Activated naive CD8-positive, alpha-beta T cell treated with anti-CD3 and anti-CD28 coated beads, Interleukin-2, amount 50 U/mL, for 16 hours (primary cell): Measurements from ENCODE around the gene CREG2.
"Not testable (repeated sequence)": the region's sequence is repeated elsewhere in the genome, so short reads cannot be mapped to it uniquely, and the experiment has no call there.

Experiments
- DNase-seq: peaks from one replicate; pipeline ENCODE4 v3.0.0-alpha.2; 2020; ENCODE audit warnings: low read depth, low spot score

Gene CREG2

GRCh38 chr2:101374821-101375561 is 12.3 kb downstream of the CREG2 start:
- no peak for DNase-seq

- no peak for DNase-seq
These were observed 14.5 kb downstream of the CREG2 start for GRCh38 chr2:101372792-101373191.

GRCh38 chr2:101371636-101372035 is 15.7 kb downstream of the CREG2 start:
- DNase-seq, result no peak

GRCh38 chr2:101369100-101369499 is 18.2 kb downstream of the CREG2 start:
- DNase-seq, result no peak

- DNase-seq, result no peak
These were observed 18.9 kb downstream of the CREG2 start for GRCh38 chr2:101368376-101368775.

GRCh38 chr2:101367508-101367907 is 19.8 kb downstream of the CREG2 start:
- no peak for DNase-seq

- DNase-seq, result no peak
These were observed 22.4 kb downstream of the CREG2 start for GRCh38 chr2:101364878-101365277.

- no peak for DNase-seq
These were observed 24.5 kb downstream of the CREG2 start for GRCh38 chr2:101362777-101363176.

GRCh38 chr2:101362316-101362715 is 25.0 kb downstream of the CREG2 start:
- no peak for DNase-seq

GRCh38 chr2:101361522-101361921 is 25.8 kb downstream of the CREG2 start:
- no peak for DNase-seq

- no peak for DNase-seq
These were observed 26.2 kb downstream of the CREG2 start for GRCh38 chr2:101361121-101361520.

GRCh38 chr2:101360232-101360631 is 27.1 kb downstream of the CREG2 start:
- no peak for DNase-seq

- no peak for DNase-seq
These were observed 27.8 kb downstream of the CREG2 start for GRCh38 chr2:101359410-101359954.

- DNase-seq, result no peak
These were observed 29.9 kb downstream of the CREG2 start for GRCh38 chr2:101357376-101357775.

- DNase-seq, result no peak
These were observed 30.8 kb downstream of the CREG2 start for GRCh38 chr2:101356521-101356920.

- no peak for DNase-seq
These were observed 31.2 kb downstream of the CREG2 start for GRCh38 chr2:101356055-101356454.

- DNase-seq, result no peak
These were observed 31.8 kb downstream of the CREG2 start for GRCh38 chr2:101355401-101356054.

GRCh38 chr2:101354420-101355311 is 32.6 kb downstream of the CREG2 start:
- no peak for DNase-seq

GRCh38 chr2:101352631-101353030 is 34.7 kb downstream of the CREG2 start:
- not testable (repeated sequence) for DNase-seq

GRCh38 chr2:101351207-101351606 is 36.1 kb downstream of the CREG2 start:
- DNase-seq, result no peak

GRCh38 chr2:101349893-101350662 is 37.2 kb downstream of the CREG2 start:
- no peak for DNase-seq
